Vagina (tissue), 2 donors: ENCODE results near the gene KL.

Experiments used
- CTCF ChIP-seq, 3 experiments: fragments of 450-650 bp in 2 of 3; fragments of 200-600 bp in 1 of 3; sonication (generic) in 1 of 3; IDR thresholded peaks; one replicate each; pipeline ENCODE4 v1.5.1; 2017 to 2019; ENCODE audit warnings: antibody characterized with exemption in 3 of 3, mild to moderate bottlenecking in 2 of 3, moderate library complexity in 2 of 3
- POLR2A ChIP-seq, 2 donors: fragments of 450-650 bp; IDR thresholded peaks; one replicate each; pipeline ENCODE4 v1.6.1; 2017; ENCODE audit warnings: antibody characterized with exemption in 2 of 2, mild to moderate bottlenecking in 2 of 2, moderate library complexity in 2 of 2
- POLR2AphosphoS5 ChIP-seq, 2 donors: sonication (generic); formaldehyde crosslinking; IDR thresholded peaks; one replicate each; pipeline ENCODE4 v1.9.0; 2017; ENCODE audit warnings: antibody characterized with exemption in 2 of 2, mild to moderate bottlenecking in 2 of 2, low read depth in 1 of 2; ENCODE audit not compliant: insufficient read depth in 1 of 2

- TF ChIP-seq CTCF (IDR thresholded peaks at IDR 0.05): no peak
- no peak for TF ChIP-seq POLR2AphosphoS5 (IDR thresholded peaks at IDR 0.05; ENCODE audit: insufficient read depth in 1 of 2, low read depth in 1 of 2)
- TF ChIP-seq POLR2A (IDR thresholded peaks at IDR 0.05): no peak
Measured at GRCh38 chr13:33105387-33106005, 89.3 kb downstream of the KL start.
